Mammary epithelial cell (primary cell): ENCODE measurements around the gene HOXC4.

ENCODE experiments used
- CTCF ChIP-seq, 2 donors: IDR thresholded peaks in 1 of 2; conservative IDR thresholded peaks in 1 of 2; 2 replicates each; pipeline ENCODE4 v1.5.1; 2011 to 2012; ENCODE audit warnings: inconsistent platforms in 2 of 2, low read length in 2 of 2, mild to moderate bottlenecking in 2 of 2, control low read depth in 1 of 2, low read depth in 1 of 2; ENCODE audit not compliant: insufficient read depth in 1 of 2; ENCODE audit errors: extremely low read depth in 1 of 2
- EZH2 ChIP-seq: IDR thresholded peaks from 2 replicates; pipeline ENCODE4 v1.6.1; 2012; ENCODE audit warnings: low read length, inconsistent platforms, borderline replicate concordance

- peak; percentile 34 to 59 for TF ChIP-seq CTCF (conservative IDR thresholded peaks at IDR 0.05 in 1 of 2, IDR thresholded peaks at IDR 0.05 in 1 of 2; ENCODE audit: extremely low read depth in 1 of 2, insufficient read depth in 1 of 2, low read depth in 1 of 2, low read length in 2 of 2)
- no peak for TF ChIP-seq EZH2
Observed at GRCh38 chr12:54036620-54037359, 16.8 kb upstream of the HOXC4 start.
